OCI-LY3 (cell line): ENCODE measurements around the gene CACNG1.

Source experiments
- H2AFZ ChIP-seq: fragments of 200-600, 300-600 bp; shearing (Covaris generic); 2 replicates; pipeline ENCODE4 v1.6.0; 2014; ENCODE audit warnings: antibody characterized with exemption, low read depth, low read length
- H3K27ac ChIP-seq: fragments of 200-600, 300-600 bp; sonication (generic); 2 replicates; pipeline ENCODE4 v1.5.1; 2014; ENCODE audit warnings: mild to moderate bottlenecking, low read length, moderate library complexity, mixed read lengths
- H3K27me3 ChIP-seq: fragments of 200-600, 300-600 bp; sonication (generic); 2 replicates; pipeline ENCODE4 v1.6.1; 2014; ENCODE audit warnings: low read depth, low read length, mixed read lengths
- H3K36me3 ChIP-seq: fragments of 200-600, 300-600 bp; sonication (generic); replicated peaks from 2 replicates; pipeline ENCODE3; 2014; ENCODE audit warnings: low read depth, low read length, mixed read lengths
- H3K4me1 ChIP-seq: fragments of 300-600, 200-600 bp; sonication (generic); 2 replicates; pipeline ENCODE4 v1.6.1; 2014; ENCODE audit warnings: low read length, mixed read lengths
- H3K4me2 ChIP-seq: fragments of 200-600, 300-600 bp; sonication (generic); 2 replicates; pipeline ENCODE4 v1.6.1; 2014; ENCODE audit warnings: low read length, mixed read lengths
- H3K4me3 ChIP-seq: fragments of 300-600, 200-600 bp; sonication (generic); 2 replicates; pipeline ENCODE4 v1.5.1; 2014; ENCODE audit warnings: antibody characterized with exemption, mild to moderate bottlenecking, low read length, moderate library complexity
- H3K79me2 ChIP-seq: fragments of 300-600, 200-600 bp; shearing (Covaris generic); 2 replicates; pipeline ENCODE4 v1.6.1; 2014; ENCODE audit warnings: mild to moderate bottlenecking, low read length, mixed read lengths
- H3K9ac ChIP-seq: fragments of 300-600, 200-600 bp; shearing (Covaris generic); 2 replicates; pipeline ENCODE4 v1.6.0; 2014; ENCODE audit warnings: mild to moderate bottlenecking, low read length, moderate library complexity
- H3K9me3 ChIP-seq: fragments of 200-600, 300-600 bp; shearing (Covaris generic); 2 replicates; pipeline ENCODE4 v1.6.1; 2014; ENCODE audit warnings: low read length, mixed read lengths; ENCODE audit not compliant: insufficient read depth
- H4K20me1 ChIP-seq: fragments of 200-600, 300-600 bp; sonication (generic); 2 replicates; pipeline ENCODE4 v1.6.1; 2016; ENCODE audit warnings: low read length, mixed read lengths; ENCODE audit not compliant: insufficient read depth
- EZH2phosphoT487 ChIP-seq: fragments of 200-600 bp; shearing (Covaris generic); IDR thresholded peaks from 2 replicates; pipeline ENCODE4 v1.6.1; 2018; ENCODE audit warnings: antibody characterized with exemption, mixed run types, low read depth
- TF ChIP-seq, protein P1 (sequence below): fragments of 200-600, 300-600 bp; sonication (generic); IDR thresholded peaks from 2 replicates; pipeline ENCODE4 v1.5.1; 2014; ENCODE audit warnings: antibody characterized with exemption, low read length, low read depth

The CACNG1 gene

GRCh38 chr17:67079491-67079890 lies 35.1 kb downstream of the CACNG1 start:
- no peak overlapping the region for H3K4me2 ChIP-seq
- no peak overlapping the region for H3K27ac ChIP-seq
- no peak for TF ChIP-seq EZH2phosphoT487
- TF ChIP-seq, protein P1, sequence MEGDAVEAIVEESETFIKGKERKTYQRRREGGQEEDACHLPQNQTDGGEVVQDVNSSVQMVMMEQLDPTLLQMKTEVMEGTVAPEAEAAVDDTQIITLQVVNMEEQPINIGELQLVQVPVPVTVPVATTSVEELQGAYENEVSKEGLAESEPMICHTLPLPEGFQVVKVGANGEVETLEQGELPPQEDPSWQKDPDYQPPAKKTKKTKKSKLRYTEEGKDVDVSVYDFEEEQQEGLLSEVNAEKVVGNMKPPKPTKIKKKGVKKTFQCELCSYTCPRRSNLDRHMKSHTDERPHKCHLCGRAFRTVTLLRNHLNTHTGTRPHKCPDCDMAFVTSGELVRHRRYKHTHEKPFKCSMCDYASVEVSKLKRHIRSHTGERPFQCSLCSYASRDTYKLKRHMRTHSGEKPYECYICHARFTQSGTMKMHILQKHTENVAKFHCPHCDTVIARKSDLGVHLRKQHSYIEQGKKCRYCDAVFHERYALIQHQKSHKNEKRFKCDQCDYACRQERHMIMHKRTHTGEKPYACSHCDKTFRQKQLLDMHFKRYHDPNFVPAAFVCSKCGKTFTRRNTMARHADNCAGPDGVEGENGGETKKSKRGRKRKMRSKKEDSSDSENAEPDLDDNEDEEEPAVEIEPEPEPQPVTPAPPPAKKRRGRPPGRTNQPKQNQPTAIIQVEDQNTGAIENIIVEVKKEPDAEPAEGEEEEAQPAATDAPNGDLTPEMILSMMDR = no peak
- H3K79me2 ChIP-seq = no peaks in the 10 kb centered on the region
- H4K20me1 ChIP-seq = peaks cover 7% of the 10 kb centered on the region; the same call in 1 of the 2 replicates
- no peak overlapping the region for H2AFZ ChIP-seq
- H3K36me3 ChIP-seq = peaks cover 2% of the 10 kb centered on the region
- H3K9me3 ChIP-seq = no peaks in the 10 kb centered on the region
- H3K27me3 ChIP-seq = no peaks in the 10 kb centered on the region
- H3K9ac ChIP-seq = no peak overlapping the region
- H3K4me1 ChIP-seq = peaks cover 26% of the 10 kb centered on the region
- no peak overlapping the region for H3K4me3 ChIP-seq

- Histone ChIP-seq H3K36me3 (peaks cover 2% of the 10 kb centered on the region), H3K27me3 (no peaks in the 10 kb centered on the region), H3K79me2 (no peaks in the 10 kb centered on the region), H2AFZ (no peak overlapping the region), H3K9ac (no peak overlapping the region), H3K4me1 (peaks cover 26% of the 10 kb centered on the region), H3K4me2 (peak overlapping the region; percentile 23), H3K4me3 (no peak overlapping the region), H3K27ac (no peak overlapping the region), H4K20me1 (peaks cover 7% of the 10 kb centered on the region; the same call in 1 of the 2 replicates), H3K9me3 (no peaks in the 10 kb centered on the region)
- TF ChIP-seq, protein P1 = no peak
- no peak for TF ChIP-seq EZH2phosphoT487
Observed at GRCh38 chr17:67080804-67081203, 36.5 kb downstream of the CACNG1 start.

- Histone ChIP-seq H3K4me1 (peaks cover 26% of the 10 kb centered on the region), H3K27me3 (no peaks in the 10 kb centered on the region), H2AFZ (no peak overlapping the region), H3K79me2 (no peaks in the 10 kb centered on the region), H4K20me1 (peaks cover 7% of the 10 kb centered on the region; the same call in 1 of the 2 replicates), H3K9me3 (no peaks in the 10 kb centered on the region), H3K9ac (no peak overlapping the region), H3K4me3 (no peak overlapping the region), H3K4me2 (peak overlapping the region; percentile 50), H3K36me3 (peaks cover 5% of the 10 kb centered on the region), H3K27ac (no peak overlapping the region)
- no peak for TF ChIP-seq EZH2phosphoT487
- TF ChIP-seq, protein P1 = peak; percentile 55
Observed at GRCh38 chr17:67082107-67082506, 37.8 kb downstream of the CACNG1 start.

- peaks cover 9% of the 10 kb centered on the region for H3K36me3 ChIP-seq
- H4K20me1 ChIP-seq = peaks cover 7% of the 10 kb centered on the region; the same call in 1 of the 2 replicates
- TF ChIP-seq, protein P1 = no peak
- no peak for TF ChIP-seq EZH2phosphoT487
- peaks cover 24% of the 10 kb centered on the region for H3K4me1 ChIP-seq
- H3K4me2 ChIP-seq = no peak overlapping the region
- no peak overlapping the region for H3K9ac ChIP-seq
- H3K9me3 ChIP-seq = no peaks in the 10 kb centered on the region
- no peaks in the 10 kb centered on the region for H3K27me3 ChIP-seq
- H3K4me3 ChIP-seq = no peak overlapping the region
- no peak overlapping the region for H2AFZ ChIP-seq
- no peak overlapping the region for H3K27ac ChIP-seq
- H3K79me2 ChIP-seq = 0 out of 2 replicates have a peak, but pooled peaks cover 3% of the 10 kb centered on the region
Observed at GRCh38 chr17:67085406-67085805, 41.1 kb downstream of the CACNG1 start.
